ENCODE data around the gene MCTP1.
"Not testable (repeated sequence)": the region's sequence is repeated elsewhere in the genome, so short reads cannot be mapped to it uniquely, and the experiment has no call there.

Gene MCTP1

DNA sequence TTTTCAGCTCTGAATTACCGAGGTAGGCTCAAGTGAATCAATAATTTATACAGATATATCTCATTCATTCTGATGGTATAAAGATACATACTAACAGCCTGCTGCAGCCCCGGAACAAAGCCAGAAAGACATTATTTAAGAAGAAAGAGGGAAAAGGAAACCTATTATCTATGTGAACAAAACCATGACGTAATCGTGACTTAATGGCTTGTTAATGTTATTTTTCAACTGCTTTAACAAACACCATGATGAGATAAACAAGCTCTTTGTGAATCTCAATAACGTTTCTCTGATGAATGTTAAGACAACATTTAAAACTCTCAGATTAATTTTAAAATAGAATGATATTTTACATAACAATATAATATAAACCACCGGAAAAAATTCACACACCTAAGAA is 429.4 kb downstream of the MCTP1 start:
- DNase-seq, result no peak

- no peak for DNase-seq
Measured at GRCh38 chr5:94853120-94853519, 431.8 kb downstream of the MCTP1 start.

- no peak for DNase-seq
Measured at GRCh38 chr5:94850960-94851359, 433.9 kb downstream of the MCTP1 start.

DNA sequence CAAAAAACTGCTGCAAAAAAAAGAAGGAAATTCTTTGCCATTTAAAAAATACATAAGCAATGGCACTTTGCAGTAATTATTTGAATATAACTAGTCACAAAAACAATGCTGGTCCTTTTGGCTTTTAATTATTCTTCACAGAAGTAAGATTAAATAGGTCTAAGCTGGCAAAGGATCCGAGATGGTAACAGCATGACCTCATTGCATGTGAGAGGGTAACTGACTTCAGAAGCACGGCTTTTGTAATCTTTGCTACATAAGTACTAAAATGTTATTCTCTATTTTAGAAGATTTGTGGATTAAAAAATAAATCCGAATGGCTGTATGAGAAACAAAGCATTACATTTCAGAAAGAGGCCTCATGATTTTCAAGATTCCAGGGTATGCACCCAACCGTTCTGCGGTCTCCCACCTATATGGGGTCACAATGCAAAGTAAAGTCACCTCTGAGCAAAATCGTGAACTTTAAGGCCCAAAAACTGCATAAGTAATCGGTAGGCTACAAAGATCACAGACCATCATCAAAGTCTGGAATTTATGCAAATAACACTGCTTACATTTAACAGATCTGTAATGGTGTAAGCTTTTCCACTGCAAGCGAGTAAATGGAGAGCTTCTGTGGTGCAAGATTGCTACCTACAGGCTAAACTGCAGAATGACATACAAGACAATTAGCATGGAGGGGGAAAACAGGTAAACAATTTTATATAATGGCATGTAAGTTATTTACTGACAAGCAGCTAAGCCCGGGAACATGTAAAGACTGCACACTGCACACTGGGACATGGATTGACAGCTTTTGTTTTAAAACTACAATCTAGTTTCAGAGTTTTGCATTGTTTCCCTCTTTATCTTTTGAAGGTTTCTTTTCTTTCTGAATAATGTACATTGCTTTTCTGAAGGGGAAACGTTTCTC is 434.8 kb downstream of the MCTP1 start:
- DNase-seq, result no peak

GRCh38 chr5:94849324-94849723 is 435.6 kb downstream of the MCTP1 start:
- DNase-seq, result no peak

- no peak for DNase-seq
Measured at GRCh38 chr5:94847726-94848125, 437.2 kb downstream of the MCTP1 start.

GRCh38 chr5:94847019-94847418 is 437.9 kb downstream of the MCTP1 start:
- DNase-seq, result no peak

GRCh38 chr5:94845696-94846095 is 439.2 kb downstream of the MCTP1 start:
- not testable (repeated sequence) for DNase-seq

DNA sequence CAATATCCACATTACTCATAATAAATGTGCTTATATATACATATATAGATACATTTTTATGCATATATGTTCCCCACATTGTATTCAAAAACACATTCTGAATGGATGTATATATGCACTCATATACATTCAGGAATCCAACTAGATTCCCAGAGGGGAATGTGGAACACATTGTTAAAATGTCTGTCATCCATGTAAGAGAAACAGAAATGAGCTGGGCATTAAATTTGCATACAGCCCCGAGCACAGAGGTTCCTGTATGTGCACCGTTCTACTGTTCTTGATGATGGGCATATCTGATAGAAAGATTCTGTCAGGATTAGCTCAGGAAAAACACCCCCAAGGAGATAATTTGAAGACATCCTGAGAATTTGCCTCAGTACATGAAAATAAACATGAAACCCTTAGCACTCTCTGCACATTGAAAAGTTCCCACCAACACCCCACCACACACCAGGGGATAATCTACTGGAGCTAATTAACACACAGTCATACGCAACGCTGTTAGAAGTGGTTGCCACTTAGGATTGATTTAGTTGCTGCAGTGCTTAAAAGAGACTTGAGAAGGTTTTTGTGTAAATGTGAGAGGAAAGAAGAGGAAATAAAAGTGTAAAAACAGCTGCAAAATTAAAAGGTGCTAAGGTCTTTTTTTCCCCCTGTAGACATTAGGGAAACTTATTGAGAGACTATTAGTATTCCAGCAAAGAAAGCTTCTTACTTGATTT is 443.1 kb downstream of the MCTP1 start:
- no peak for DNase-seq

GRCh38 chr5:94833851-94834250 is 451.0 kb downstream of the MCTP1 start:
- DNase-seq, result no peak

DNA sequence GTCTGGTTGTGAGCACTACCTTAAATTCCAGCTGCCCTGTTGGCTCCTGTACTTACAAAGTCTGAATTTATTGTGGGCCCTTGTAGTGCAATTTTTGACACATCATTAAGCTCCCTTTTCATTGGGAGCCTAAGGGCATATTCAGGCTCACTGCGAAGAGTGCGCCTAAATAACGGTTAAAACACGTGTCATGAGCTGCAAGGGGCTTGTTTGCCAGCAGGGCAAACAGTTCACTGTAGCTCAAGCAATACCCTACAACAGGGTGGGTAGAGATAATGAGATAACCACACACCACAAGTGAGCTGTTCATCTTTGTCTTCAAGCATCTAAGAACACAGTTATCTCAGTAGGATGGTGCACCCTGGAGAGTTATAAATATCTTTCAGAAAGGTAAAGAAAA is 452.2 kb downstream of the MCTP1 start:
- no peak for DNase-seq

GRCh38 chr5:94830520-94830919 is 454.4 kb downstream of the MCTP1 start:
- DNase-seq, result no peak

DNA sequence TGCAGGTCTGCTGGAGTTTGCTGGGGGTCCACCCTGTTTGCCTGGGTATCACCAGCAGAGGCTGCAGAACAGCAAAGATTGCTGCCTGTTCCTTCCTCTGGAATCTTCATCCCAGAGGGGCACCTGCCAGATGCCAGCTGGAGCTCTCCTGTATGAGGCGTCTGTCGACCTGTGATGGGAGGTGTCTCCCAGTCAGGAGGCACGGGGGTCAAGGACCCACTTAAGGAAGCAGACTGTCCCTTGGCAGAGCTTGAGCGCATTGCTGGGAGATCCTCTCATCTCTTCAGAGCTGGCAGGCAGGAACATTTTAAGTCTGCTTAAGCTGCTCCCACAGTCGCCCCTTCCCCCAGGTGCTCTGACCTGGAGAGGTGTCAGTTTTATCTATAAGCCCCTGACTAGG is 456.7 kb downstream of the MCTP1 start:
- not testable (repeated sequence) for DNase-seq

- no peak for DNase-seq
Measured at GRCh38 chr5:94820488-94820887, 464.4 kb downstream of the MCTP1 start.

GRCh38 chr5:94818904-94819303 is 466.0 kb downstream of the MCTP1 start:
- DNase-seq, result no peak

DNA sequence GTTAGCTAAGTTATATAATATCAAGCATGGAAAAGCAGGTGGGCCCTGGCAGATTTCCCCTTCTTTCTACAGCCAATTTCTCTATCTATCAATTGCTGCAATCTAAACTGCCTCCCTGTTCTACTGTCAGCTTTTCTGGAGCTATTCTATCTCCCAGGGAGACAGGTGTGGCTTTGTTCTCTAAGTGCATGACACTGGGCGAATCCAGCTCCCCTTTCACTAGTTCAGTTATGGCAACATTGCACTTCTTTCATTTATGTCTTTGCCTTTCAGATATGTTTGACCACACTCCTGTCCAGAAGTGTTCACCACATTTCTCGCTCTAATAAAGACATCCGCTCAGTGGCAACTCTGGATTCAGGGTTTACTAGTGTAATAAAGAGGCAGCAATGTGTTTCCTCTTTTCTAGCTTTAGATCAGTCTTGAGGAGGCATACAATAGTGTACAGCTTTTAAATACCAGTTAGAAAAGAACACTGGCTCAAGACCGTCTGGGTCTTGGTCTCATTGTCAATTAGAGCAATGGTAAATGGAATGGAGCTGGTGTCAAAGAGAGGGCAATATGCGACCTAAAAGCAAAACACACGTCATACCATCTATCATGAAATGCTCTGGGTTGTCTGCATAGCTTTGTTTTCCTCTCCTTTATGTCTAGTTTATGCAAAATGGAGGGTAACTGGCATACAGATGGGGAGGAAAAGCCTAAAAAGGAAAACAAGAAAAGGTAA is 469.4 kb downstream of the MCTP1 start:
- no peak for DNase-seq

GRCh38 chr5:94812232-94812631 is 472.7 kb downstream of the MCTP1 start:
- no peak for DNase-seq

DNA sequence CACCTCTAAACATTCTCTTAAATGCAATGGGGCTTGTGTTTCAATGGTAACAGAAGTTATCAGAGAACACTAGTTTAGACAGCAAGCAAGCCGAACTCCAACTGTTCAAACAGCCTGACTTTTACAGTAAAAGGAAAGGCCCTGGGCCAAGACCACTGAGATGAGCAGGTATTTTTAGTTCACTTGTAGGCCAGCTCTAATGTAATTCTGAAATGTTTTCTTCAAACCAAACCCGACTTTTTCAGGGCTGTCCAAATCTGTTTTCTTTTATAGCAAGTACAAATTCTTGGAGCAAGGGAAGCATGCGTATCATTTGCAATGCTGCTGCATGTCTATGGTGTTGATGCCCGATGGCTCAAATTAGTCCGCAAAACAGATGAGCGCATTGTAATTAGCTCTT is 473.6 kb downstream of the MCTP1 start:
- DNase-seq, result no peak

GRCh38 chr5:94810877-94811276 is 474.0 kb downstream of the MCTP1 start:
- DNase-seq, result no peak

DNA sequence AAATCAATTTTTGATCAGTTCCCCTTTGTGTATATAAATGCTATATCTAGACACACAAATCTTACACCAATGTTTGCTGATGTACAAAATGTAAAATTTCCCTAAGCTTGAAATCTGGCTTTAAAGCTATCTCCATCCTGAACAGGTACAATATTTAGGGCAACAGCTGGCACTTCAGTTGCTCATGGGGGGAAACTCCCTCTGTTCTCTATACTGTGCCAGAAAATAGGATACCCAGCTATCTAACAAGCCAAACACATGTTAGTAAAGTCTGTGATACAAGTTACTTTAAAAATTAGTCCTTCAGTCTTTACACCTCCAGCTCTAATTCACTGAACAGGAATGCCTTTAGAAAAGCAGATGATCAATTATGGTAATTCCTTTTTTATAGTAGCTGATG is 474.6 kb downstream of the MCTP1 start:
- no peak for DNase-seq

GRCh38 chr5:94808497-94808896 is 476.4 kb downstream of the MCTP1 start:
- no peak for DNase-seq

DNA sequence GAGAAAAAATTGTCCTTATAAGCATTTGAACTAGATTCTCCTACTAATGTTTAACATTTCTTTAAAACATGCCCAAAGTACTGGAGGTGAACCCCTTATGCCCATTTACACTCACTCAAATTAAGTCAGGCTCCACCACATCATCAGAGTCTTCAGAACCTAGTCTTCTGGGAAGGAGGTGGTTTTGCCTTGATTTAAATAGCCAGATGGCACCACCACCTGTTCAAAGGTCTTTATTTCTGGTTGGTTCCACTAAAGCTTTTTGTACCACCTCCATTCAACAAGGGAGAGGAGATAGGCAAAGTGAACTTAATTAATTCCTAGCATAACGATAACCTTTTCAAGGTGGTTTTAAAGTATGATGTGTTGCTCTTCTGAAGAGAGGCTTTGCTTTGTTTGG is 476.9 kb downstream of the MCTP1 start:
- DNase-seq, result no peak

- no peak for DNase-seq
Measured at GRCh38 chr5:94802450-94802849, 482.4 kb downstream of the MCTP1 start.
